ENCODE results near the gene SLC37A1. TPM values are rescaled to one million over a fixed set of nuclear protein-coding genes. Genes with fewer than 3 reads are reported as not detected.

The SLC37A1 gene
- total RNA-seq, 1 experiment from 2014 or later = 15.0 TPM

GRCh38 chr21:42518626-42519025 is 5.0 kb downstream of the SLC37A1 start:
- no peak for DNase-seq (ENCODE audit: low read depth, low spot score)
- intact Hi-C loops (cut with micrococcal nuclease) = loop anchor here (5.0 kb wide), 1 partner anchor 66 kb away; no protein-coding TSS in a partner anchor
- peak overlapping the region; percentile 42 for H3K9ac ChIP-seq (ENCODE audit: low read length)
- no peaks in the 10 kb centered on the region for H4K20me1 ChIP-seq (ENCODE audit: insufficient read depth)
- no peaks in the 10 kb centered on the region for H3K79me2 ChIP-seq (ENCODE audit: insufficient read depth, low read length)
- peak overlapping the region; percentile 4 to 19; a peak in 2 of 4 replicates for H3K4me3 ChIP-seq (replicated peaks in 1 of 2; ENCODE audit: low read depth in 1 of 2, low read length in 2 of 2)
- TF ChIP-seq, protein P1, sequence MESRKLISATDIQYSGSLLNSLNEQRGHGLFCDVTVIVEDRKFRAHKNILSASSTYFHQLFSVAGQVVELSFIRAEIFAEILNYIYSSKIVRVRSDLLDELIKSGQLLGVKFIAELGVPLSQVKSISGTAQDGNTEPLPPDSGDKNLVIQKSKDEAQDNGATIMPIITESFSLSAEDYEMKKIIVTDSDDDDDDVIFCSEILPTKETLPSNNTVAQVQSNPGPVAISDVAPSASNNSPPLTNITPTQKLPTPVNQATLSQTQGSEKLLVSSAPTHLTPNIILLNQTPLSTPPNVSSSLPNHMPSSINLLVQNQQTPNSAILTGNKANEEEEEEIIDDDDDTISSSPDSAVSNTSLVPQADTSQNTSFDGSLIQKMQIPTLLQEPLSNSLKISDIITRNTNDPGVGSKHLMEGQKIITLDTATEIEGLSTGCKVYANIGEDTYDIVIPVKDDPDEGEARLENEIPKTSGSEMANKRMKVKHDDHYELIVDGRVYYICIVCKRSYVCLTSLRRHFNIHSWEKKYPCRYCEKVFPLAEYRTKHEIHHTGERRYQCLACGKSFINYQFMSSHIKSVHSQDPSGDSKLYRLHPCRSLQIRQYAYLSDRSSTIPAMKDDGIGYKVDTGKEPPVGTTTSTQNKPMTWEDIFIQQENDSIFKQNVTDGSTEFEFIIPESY (IDR thresholded peaks at IDR 0.05; ENCODE audit: extremely low read depth, insufficient replicate concordance, low read length) = no peak
- TF ChIP-seq EGR1 (IDR thresholded peaks at IDR 0.05; ENCODE audit: low read depth) (no peak), SIN3A (IDR thresholded peaks at IDR 0.05; ENCODE audit: low read depth) (no peak), EZH2 (IDR thresholded peaks at IDR 0.05) (no peak), REST (IDR thresholded peaks at IDR 0.05; ENCODE audit: low read depth) (no peak), RAD21 (IDR thresholded peaks at IDR 0.05; ENCODE audit: low read depth) (no peak), SP1 (IDR thresholded peaks at IDR 0.05; ENCODE audit: low read depth) (no peak), CEBPB (IDR thresholded peaks at IDR 0.05; ENCODE audit: low read depth) (no peak), ZNF274 (IDR thresholded peaks at IDR 0.05; ENCODE audit: low read depth, low read length) (no peak), POLR2A (IDR thresholded peaks at IDR 0.05; ENCODE audit: borderline replicate concordance, extremely low read depth, insufficient read depth, insufficient read length) (no peak), MAX (IDR thresholded peaks at IDR 0.05) (no peak), POLR2AphosphoS5 (IDR thresholded peaks at IDR 0.05; ENCODE audit: low read depth, low read length) (no peak), EZH2phosphoT487 (IDR thresholded peaks at IDR 0.05; ENCODE audit: borderline replicate concordance) (no peak), YY1 (IDR thresholded peaks at IDR 0.05; ENCODE audit: extremely low read depth, insufficient replicate concordance, low read depth, low read length) (no peak), JUND (IDR thresholded peaks at IDR 0.05) (no peak), SRF (IDR thresholded peaks at IDR 0.05; ENCODE audit: low read depth) (no peak), ELF1 (IDR thresholded peaks at IDR 0.05; ENCODE audit: borderline replicate concordance, low read depth) (no peak)
- TF ChIP-seq, protein P2, sequence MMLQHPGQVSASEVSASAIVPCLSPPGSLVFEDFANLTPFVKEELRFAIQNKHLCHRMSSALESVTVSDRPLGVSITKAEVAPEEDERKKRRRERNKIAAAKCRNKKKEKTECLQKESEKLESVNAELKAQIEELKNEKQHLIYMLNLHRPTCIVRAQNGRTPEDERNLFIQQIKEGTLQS (IDR thresholded peaks at IDR 0.05) = no peak
- TF ChIP-seq, protein P3, sequence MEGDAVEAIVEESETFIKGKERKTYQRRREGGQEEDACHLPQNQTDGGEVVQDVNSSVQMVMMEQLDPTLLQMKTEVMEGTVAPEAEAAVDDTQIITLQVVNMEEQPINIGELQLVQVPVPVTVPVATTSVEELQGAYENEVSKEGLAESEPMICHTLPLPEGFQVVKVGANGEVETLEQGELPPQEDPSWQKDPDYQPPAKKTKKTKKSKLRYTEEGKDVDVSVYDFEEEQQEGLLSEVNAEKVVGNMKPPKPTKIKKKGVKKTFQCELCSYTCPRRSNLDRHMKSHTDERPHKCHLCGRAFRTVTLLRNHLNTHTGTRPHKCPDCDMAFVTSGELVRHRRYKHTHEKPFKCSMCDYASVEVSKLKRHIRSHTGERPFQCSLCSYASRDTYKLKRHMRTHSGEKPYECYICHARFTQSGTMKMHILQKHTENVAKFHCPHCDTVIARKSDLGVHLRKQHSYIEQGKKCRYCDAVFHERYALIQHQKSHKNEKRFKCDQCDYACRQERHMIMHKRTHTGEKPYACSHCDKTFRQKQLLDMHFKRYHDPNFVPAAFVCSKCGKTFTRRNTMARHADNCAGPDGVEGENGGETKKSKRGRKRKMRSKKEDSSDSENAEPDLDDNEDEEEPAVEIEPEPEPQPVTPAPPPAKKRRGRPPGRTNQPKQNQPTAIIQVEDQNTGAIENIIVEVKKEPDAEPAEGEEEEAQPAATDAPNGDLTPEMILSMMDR (IDR thresholded peaks at IDR 0.05 in 2 of 3, conservative IDR thresholded peaks at IDR 0.05 in 1 of 3; ENCODE audit: borderline replicate concordance in 1 of 3, insufficient read depth in 1 of 3, low read depth in 2 of 3, low read length in 2 of 3) = no peak
- ChIA-PET RAD21 (ENCODE audit: low non-redundant PET in 1 of 2, low total read pairs in 2 of 2, uncharacterized antibody in 2 of 2, unreplicated experiment in 2 of 2) (no interaction called here), POLR2A (interaction anchor here (1.0 to 1.5 kb wide), 2 partner anchors 13 to 101 kb away, joined by 3 read pairs; no protein-coding TSS in a partner anchor), CTCF (no interaction called here)
- H3K9me3 ChIP-seq (ENCODE audit: control insufficient read depth in 1 of 2, insufficient read depth in 1 of 2, low read depth in 1 of 2, low read length in 2 of 2) = no peaks in the 10 kb centered on the region
- no peak for ATAC-seq
- H3K36me3 ChIP-seq (ENCODE audit: control insufficient read depth in 1 of 2, insufficient read depth in 2 of 2, low read length in 2 of 2) = peaks cover 0 to 7% of the 10 kb centered on the region in 2 experiments; a peak in 2 of 4 replicates
- H3K27ac ChIP-seq (ENCODE audit: low read depth, low read length) = peak overlapping the region; percentile 76
- H3K4me1 ChIP-seq (ENCODE audit: control insufficient read depth in 1 of 2, insufficient read depth in 2 of 2, low read length in 2 of 2) = peaks cover 46 to 51% of the 10 kb centered on the region in 2 experiments
- H3K9me2 ChIP-seq (ENCODE audit: insufficient read depth) = no peaks in the 10 kb centered on the region
- H2AFZ ChIP-seq (ENCODE audit: low read depth, low read length, poor library complexity, severe bottlenecking) = no peak overlapping the region
- no TSS peak for BruUV-seq (replicated peaks)
- H3K27me3 ChIP-seq (ENCODE audit: insufficient read depth, low read length) = no peaks in the 10 kb centered on the region
- H3K4me2 ChIP-seq (ENCODE audit: low read length) = peak overlapping the region; percentile 83

Data from HCT116 (cell line).